ENCODE measurements around the gene FLNB.

FLNB gene

GRCh38 chr3:58155838-58156237 is 147.6 kb downstream of the FLNB start:
- TF ChIP-seq CTCF (conservative IDR thresholded peaks at IDR 0.05; ENCODE audit: low read depth, low read length): no peak
- DNase-seq (ENCODE audit: low read depth): no peak
- no peak overlapping the region for H3K4me3 ChIP-seq (ENCODE audit: low read depth, low read length)

DNA sequence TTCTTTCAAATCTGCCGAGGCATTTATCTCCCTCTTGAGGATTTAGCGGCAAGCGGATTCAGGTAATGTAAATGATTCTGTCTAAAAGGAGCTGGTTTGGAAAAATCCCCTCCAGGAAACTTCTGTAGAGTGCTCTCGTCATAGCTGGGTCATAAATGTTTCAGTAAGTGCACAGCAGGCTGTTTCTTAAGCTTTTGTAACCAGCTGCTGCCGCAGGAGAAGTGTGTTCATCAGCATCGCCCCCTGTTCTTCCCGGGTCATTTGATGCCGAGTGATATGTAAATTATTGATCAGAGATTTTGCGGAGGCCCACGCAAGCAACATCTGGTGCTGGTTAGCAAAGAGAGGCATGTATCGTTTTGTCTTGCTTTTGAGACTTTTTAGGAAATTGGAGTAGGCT is 149.5 kb downstream of the FLNB start:
- DNase-seq (ENCODE audit: low read depth): no peak
- TF ChIP-seq CTCF (conservative IDR thresholded peaks at IDR 0.05; ENCODE audit: low read depth, low read length): no peak
- no peak overlapping the region for H3K4me3 ChIP-seq (ENCODE audit: low read depth, low read length)

GRCh38 chr3:58158442-58159153 is 150.4 kb downstream of the FLNB start:
- H3K4me3 ChIP-seq (ENCODE audit: low read depth, low read length): no peak overlapping the region
- no peak for TF ChIP-seq CTCF (conservative IDR thresholded peaks at IDR 0.05; ENCODE audit: low read depth, low read length)
- no peak for DNase-seq (ENCODE audit: low read depth)

GRCh38 chr3:58160399-58160798 is 152.2 kb downstream of the FLNB start:
- H3K4me3 ChIP-seq (ENCODE audit: low read depth, low read length): no peak overlapping the region

DNA sequence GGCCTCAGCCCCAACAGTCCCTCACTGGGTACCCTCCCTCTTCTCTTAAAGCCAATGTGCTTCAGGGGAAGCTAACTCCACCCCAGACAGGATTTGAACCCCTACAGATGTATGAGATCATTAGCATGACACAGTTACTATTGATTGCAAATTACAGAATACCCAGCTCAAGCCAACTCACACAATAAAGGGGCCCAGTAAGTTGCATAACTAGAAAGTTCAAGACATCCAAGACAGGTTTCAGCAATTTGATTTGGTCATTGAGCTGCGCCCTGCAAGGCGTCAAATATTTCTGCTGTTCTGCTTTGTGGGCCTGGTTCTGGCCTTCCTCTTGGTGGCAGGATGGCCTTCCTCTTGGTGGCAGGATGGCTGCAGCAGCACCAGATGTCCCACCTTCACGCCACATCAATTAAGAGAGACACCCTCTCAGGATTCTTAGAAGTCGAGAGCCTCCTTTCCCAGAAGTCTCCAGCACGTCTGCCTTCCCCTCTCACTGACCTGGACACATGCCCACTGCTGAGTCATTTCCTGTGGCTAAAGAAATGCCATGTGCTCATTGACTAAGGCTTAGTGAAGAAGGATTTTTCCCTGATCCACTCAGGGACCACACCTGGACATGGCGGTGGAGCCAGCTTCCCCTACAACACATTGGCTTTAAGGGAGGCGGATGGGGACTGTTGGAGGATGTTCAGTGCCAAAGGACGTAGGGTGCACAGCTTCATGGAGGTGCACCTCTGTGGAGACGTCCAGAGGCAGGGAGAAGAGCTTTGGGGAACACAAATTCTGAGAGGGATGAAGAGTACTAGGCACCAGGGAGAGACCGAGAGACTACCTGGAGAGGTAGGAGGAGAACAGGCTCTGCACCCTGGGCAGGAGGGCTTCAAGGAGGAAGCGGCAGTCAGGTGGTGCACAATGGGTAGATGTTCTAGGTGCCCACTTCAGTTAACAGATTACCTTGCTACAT is 153.5 kb downstream of the FLNB start:
- no peak for TF ChIP-seq CTCF (conservative IDR thresholded peaks at IDR 0.05; ENCODE audit: low read depth, low read length)
- peak; percentile 97 for DNase-seq (ENCODE audit: low read depth)
- no peak overlapping the region for H3K4me3 ChIP-seq (ENCODE audit: low read depth, low read length)

More at GRCh38 chr3:58160399-58160798, 152.2 kb downstream of the FLNB start:
- no peak for DNase-seq (ENCODE audit: low read depth)
- no peak for TF ChIP-seq CTCF (conservative IDR thresholded peaks at IDR 0.05; ENCODE audit: low read depth, low read length)

DNA sequence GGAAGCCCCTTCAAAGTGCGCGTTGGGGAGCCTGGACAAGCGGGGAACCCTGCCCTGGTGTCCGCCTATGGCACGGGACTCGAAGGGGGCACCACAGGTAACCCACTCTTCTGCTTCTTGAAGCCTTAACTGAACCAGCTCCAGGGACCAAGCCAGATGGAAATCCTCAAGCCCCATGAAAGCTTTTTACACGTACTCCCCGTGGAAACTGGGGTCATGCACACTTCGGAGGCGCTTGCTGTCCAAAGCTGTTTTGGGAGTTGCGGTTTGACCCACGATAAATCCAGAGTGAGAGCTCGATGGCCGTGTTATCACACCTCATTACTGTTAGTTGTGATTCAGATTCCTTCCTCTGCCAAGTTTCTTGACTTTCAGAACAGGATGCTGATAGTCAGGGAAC is 155.0 kb downstream of the FLNB start:
- H3K4me3 ChIP-seq (ENCODE audit: low read depth, low read length): no peak overlapping the region
- peak; percentile 51 for DNase-seq (ENCODE audit: low read depth)

More for the DNA sequence above, 155.0 kb downstream of the FLNB start:
- no peak for TF ChIP-seq CTCF (conservative IDR thresholded peaks at IDR 0.05; ENCODE audit: low read depth, low read length)

All from choroid plexus epithelial cell (primary cell).